Measurements from ENCODE around the gene PNKP.
A peak's percentile ranks its signal among the peaks of the same experiment; 100 is the strongest.

PNKP gene

DNA sequence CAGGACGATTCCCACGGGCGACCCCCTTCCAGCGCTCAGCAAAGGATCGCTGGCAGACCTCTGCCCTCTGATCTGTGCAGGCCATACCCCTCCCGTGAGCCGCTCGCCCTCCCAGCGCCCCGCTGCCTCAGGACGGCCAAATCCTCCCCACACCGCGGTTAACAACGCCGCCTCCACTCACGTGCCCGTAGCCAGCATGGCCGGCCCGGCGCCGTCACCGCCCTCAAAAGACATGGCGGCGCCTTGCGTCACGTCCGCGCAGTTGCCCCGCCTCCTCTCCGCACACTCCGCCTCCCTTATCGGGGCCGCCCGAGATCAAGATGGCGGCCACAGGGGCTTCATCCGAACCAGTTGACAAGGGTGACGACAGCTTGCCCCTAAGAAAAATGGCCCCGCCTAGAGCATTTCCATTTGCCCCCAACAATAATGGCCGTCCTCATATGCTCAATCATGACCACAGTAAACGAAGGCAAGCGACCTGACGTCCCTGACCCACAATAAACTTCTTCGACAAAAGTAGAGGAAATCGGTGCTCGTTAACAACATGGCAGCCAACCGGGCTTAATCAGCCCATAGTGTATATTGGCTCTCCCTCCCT lies 9.1 kb upstream of the PNKP start:
- no peaks in the 10 kb centered on the region for H3K27me3 ChIP-seq (ENCODE audit: control insufficient read depth in 1 of 2, insufficient read depth in 2 of 2, low read length in 2 of 2)
- peaks cover 10 to 32% of the 10 kb centered on the region in 2 donors for H3K36me3 ChIP-seq (ENCODE audit: control insufficient read depth in 1 of 2, insufficient read depth in 2 of 2, low read length in 2 of 2)
- peak overlapping the region; percentile 95 to 100 for H3K9ac ChIP-seq (ENCODE audit: low read depth in 1 of 2, low read length in 2 of 2)
- peaks cover 26 to 28% of the 10 kb centered on the region in 2 donors for H3K4me1 ChIP-seq (ENCODE audit: control insufficient read depth in 1 of 2, insufficient read depth in 2 of 2, low read length in 2 of 2)
- no peaks in the 10 kb centered on the region for H3K9me3 ChIP-seq (ENCODE audit: control insufficient read depth in 1 of 2, low read length in 2 of 2)
- peak overlapping the region; percentile 95 to 99 for H3K4me3 ChIP-seq (ENCODE audit: low read depth in 1 of 2, low read length in 2 of 2)
- peak overlapping the region; percentile 98 for H3K27ac ChIP-seq (ENCODE audit: low read depth, low read length)

GRCh38 chr19:49875857-49876421 lies 8.6 kb upstream of the PNKP start:
- Histone ChIP-seq H3K9me3 (ENCODE audit: control insufficient read depth in 1 of 2, low read length in 2 of 2) (no peaks in the 10 kb centered on the region), H3K36me3 (ENCODE audit: control insufficient read depth in 1 of 2, insufficient read depth in 2 of 2, low read length in 2 of 2) (peaks cover 8 to 26% of the 10 kb centered on the region in 2 donors), H3K27ac (ENCODE audit: low read depth, low read length) (peak overlapping the region; percentile 98), H3K4me3 (ENCODE audit: low read depth in 1 of 2, low read length in 2 of 2) (peak overlapping the region; percentile 95 to 99), H3K27me3 (ENCODE audit: control insufficient read depth in 1 of 2, insufficient read depth in 2 of 2, low read length in 2 of 2) (no peaks in the 10 kb centered on the region), H3K4me1 (ENCODE audit: control insufficient read depth in 1 of 2, insufficient read depth in 2 of 2, low read length in 2 of 2) (peaks cover 27 to 31% of the 10 kb centered on the region in 2 donors), H3K9ac (ENCODE audit: low read depth in 1 of 2, low read length in 2 of 2) (peak overlapping the region; percentile 95 to 100)

DNA sequence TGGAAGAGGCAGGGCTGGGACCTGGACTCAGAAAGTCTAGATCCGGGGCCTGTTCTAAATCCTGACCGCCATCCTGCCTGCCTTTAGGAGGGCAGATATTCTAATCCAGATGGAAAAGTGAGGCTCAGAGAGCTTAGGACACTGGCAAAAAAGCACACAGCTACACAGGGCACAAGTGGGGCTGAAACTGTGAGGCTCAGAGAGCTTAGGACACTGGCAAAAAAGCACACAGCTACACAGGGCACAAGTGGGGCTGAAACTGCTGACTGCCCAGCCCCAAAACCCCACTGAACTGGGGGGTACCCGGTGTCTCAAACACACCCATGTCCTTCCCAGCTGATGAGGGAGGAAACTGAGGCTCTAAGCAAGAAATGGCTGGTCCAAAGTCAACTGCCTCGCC lies 7.8 kb upstream of the PNKP start:
- Histone ChIP-seq H3K4me3 (ENCODE audit: low read depth in 1 of 2, low read length in 2 of 2) (peak overlapping the region; percentile 95 to 99), H3K4me1 (ENCODE audit: control insufficient read depth in 1 of 2, insufficient read depth in 2 of 2, low read length in 2 of 2) (peaks cover 31 to 36% of the 10 kb centered on the region in 2 donors), H3K27me3 (ENCODE audit: control insufficient read depth in 1 of 2, insufficient read depth in 2 of 2, low read length in 2 of 2) (no peaks in the 10 kb centered on the region), H3K9me3 (ENCODE audit: control insufficient read depth in 1 of 2, low read length in 2 of 2) (no peaks in the 10 kb centered on the region), H3K36me3 (ENCODE audit: control insufficient read depth in 1 of 2, insufficient read depth in 2 of 2, low read length in 2 of 2) (peaks cover 2 to 18% of the 10 kb centered on the region in 2 donors), H3K9ac (ENCODE audit: low read depth in 1 of 2, low read length in 2 of 2) (peak overlapping the region; percentile 95 to 100), H3K27ac (ENCODE audit: low read depth, low read length) (no peak overlapping the region)

DNA sequence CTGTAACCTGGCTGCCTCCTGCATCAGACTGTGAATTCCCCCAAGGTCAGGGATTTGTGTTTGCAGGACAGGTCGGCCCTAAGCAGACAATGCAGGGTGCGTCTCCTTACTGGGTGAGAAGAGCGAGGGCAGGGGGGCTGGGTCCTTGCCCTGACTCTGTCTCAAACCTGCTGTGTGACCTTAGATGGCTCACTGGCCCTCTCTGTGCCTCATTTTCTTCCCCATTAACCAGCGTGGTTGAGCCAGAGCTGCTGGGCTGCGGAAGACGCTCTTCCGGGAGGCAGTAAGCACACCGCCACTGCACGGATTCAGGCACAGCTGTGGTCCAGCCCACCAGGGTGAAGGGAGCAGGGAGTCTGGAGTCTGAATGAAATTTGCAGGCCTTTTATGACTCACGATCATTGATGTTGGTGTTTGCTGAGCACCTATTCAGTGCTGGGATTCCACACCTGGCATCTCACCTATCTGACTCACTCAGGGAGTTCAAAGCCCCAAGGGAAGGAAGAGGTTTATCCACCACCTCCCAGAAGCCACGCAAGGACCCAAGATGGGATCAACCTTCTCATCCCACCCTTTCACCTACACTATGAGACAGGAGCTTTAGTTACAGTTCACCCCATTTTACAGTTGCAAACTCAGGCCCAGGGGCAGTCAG lies 7.3 kb upstream of the PNKP start:
- Histone ChIP-seq H3K36me3 (ENCODE audit: control insufficient read depth in 1 of 2, insufficient read depth in 2 of 2, low read length in 2 of 2) (peaks cover 0 to 15% of the 10 kb centered on the region in 2 donors), H3K27ac (ENCODE audit: low read depth, low read length) (no peak overlapping the region), H3K9ac (ENCODE audit: low read depth in 1 of 2, low read length in 2 of 2) (peak overlapping the region in 1 of 2 donors; percentile 95), H3K4me3 (ENCODE audit: low read depth in 1 of 2, low read length in 2 of 2) (no peak overlapping the region), H3K27me3 (ENCODE audit: control insufficient read depth in 1 of 2, insufficient read depth in 2 of 2, low read length in 2 of 2) (no peaks in the 10 kb centered on the region), H3K9me3 (ENCODE audit: control insufficient read depth in 1 of 2, low read length in 2 of 2) (no peaks in the 10 kb centered on the region), H3K4me1 (ENCODE audit: control insufficient read depth in 1 of 2, insufficient read depth in 2 of 2, low read length in 2 of 2) (peaks cover 31 to 37% of the 10 kb centered on the region in 2 donors)

- Histone ChIP-seq H3K4me1 (ENCODE audit: control insufficient read depth in 1 of 2, insufficient read depth in 2 of 2, low read length in 2 of 2) (peaks cover 31 to 39% of the 10 kb centered on the region in 2 donors), H3K27ac (ENCODE audit: low read depth, low read length) (no peak overlapping the region), H3K36me3 (ENCODE audit: control insufficient read depth in 1 of 2, insufficient read depth in 2 of 2, low read length in 2 of 2) (peaks cover 0 to 10% of the 10 kb centered on the region in 2 donors), H3K9ac (ENCODE audit: low read depth in 1 of 2, low read length in 2 of 2) (no peak overlapping the region), H3K4me3 (ENCODE audit: low read depth in 1 of 2, low read length in 2 of 2) (no peak overlapping the region), H3K27me3 (ENCODE audit: control insufficient read depth in 1 of 2, insufficient read depth in 2 of 2, low read length in 2 of 2) (no peaks in the 10 kb centered on the region), H3K9me3 (ENCODE audit: control insufficient read depth in 1 of 2, low read length in 2 of 2) (no peaks in the 10 kb centered on the region)
Observed at GRCh38 chr19:49873834-49874233, 6.5 kb upstream of the PNKP start.

DNA sequence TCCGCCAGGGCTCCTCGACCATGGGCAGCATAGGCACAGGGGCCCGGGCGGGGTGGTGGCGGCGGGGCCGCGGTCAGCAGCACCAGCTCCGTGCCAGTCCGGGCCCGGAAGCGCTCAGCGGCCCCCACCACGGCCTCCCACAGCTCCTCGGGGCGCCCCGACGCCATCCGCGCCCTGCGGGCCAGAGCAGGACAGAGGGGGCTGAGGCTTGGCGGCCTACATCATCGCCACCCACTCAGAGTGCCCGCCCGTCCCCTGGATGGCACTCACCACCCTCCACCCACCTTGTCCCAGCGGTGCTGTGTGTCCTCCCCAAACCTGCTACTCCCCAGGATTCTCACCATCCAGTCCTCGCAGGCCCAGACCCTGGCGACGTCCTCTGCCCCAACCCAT lies 5.7 kb upstream of the PNKP start:
- Histone ChIP-seq H3K9ac (ENCODE audit: low read depth in 1 of 2, low read length in 2 of 2) (no peak overlapping the region), H3K4me3 (ENCODE audit: low read depth in 1 of 2, low read length in 2 of 2) (no peak overlapping the region), H3K9me3 (ENCODE audit: control insufficient read depth in 1 of 2, low read length in 2 of 2) (no peaks in the 10 kb centered on the region), H3K27ac (ENCODE audit: low read depth, low read length) (no peak overlapping the region), H3K36me3 (ENCODE audit: control insufficient read depth in 1 of 2, insufficient read depth in 2 of 2, low read length in 2 of 2) (peaks cover 0 to 5% of the 10 kb centered on the region in 2 donors), H3K27me3 (ENCODE audit: control insufficient read depth in 1 of 2, insufficient read depth in 2 of 2, low read length in 2 of 2) (no peaks in the 10 kb centered on the region), H3K4me1 (ENCODE audit: control insufficient read depth in 1 of 2, insufficient read depth in 2 of 2, low read length in 2 of 2) (peaks cover 24 to 39% of the 10 kb centered on the region in 2 donors)

DNA sequence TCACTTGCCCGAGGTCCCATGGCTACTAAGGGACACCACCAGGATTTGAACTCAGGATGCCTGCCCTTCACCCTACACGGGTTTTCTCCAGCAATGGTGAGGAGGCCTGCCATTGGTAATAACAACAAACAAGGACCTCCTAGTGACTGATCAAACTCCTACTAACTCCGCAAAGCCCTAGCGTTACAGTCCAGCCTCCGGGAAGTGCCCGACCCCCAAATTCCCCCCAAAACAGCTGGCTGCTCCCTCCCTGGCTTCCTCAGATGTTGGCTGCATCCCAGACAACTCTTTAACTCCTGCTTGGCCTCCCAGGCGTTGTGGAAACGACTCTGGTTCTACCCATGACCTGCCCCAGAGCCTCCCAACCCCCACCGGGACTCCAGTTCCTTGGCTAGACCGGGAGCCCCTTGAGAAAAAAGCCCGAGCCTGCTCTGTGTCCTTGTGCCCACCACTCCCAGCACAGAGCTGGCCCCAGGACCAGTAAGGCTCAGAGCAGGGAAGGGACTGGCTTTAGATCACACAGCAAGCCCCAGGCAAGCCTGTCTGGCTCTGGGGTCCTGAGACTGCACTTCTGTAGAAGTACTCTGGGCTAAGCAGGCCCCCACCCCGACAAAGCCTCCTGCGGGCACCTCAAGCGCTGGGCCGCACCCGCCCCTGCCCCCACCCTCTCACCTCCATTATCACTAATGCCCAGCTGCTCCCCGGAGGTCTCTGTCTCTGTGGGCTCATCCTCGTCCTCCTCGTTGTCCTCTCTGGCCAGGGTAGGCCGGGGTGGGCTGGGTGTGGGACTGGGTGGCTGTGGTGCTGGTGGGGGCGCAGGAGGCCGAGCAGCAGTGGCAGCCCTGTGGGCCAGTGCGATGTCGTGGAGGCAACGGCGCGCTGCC lies 5.1 kb upstream of the PNKP start:
- H3K4me1 ChIP-seq (ENCODE audit: control insufficient read depth in 1 of 2, insufficient read depth in 2 of 2, low read length in 2 of 2) = peaks cover 23 to 37% of the 10 kb centered on the region in 2 donors
- no peaks in the 10 kb centered on the region for H3K9me3 ChIP-seq (ENCODE audit: control insufficient read depth in 1 of 2, low read length in 2 of 2)
- no peak overlapping the region for H3K4me3 ChIP-seq (ENCODE audit: low read depth in 1 of 2, low read length in 2 of 2)
- H3K27ac ChIP-seq (ENCODE audit: low read depth, low read length) = no peak overlapping the region
- peaks cover 0 to 5% of the 10 kb centered on the region in 2 donors for H3K36me3 ChIP-seq (ENCODE audit: control insufficient read depth in 1 of 2, insufficient read depth in 2 of 2, low read length in 2 of 2)
- H3K9ac ChIP-seq (ENCODE audit: low read depth in 1 of 2, low read length in 2 of 2) = no peak overlapping the region
- no peaks in the 10 kb centered on the region for H3K27me3 ChIP-seq (ENCODE audit: control insufficient read depth in 1 of 2, insufficient read depth in 2 of 2, low read length in 2 of 2)

GRCh38 chr19:49871349-49871985 lies 4.1 kb upstream of the PNKP start:
- H3K9ac ChIP-seq (ENCODE audit: low read depth in 1 of 2, low read length in 2 of 2) = no peak overlapping the region
- H3K4me1 ChIP-seq (ENCODE audit: control insufficient read depth in 1 of 2, insufficient read depth in 2 of 2, low read length in 2 of 2) = peaks cover 26 to 40% of the 10 kb centered on the region in 2 donors
- H3K27me3 ChIP-seq (ENCODE audit: control insufficient read depth in 1 of 2, insufficient read depth in 2 of 2, low read length in 2 of 2) = no peaks in the 10 kb centered on the region
- H3K27ac ChIP-seq (ENCODE audit: low read depth, low read length) = no peak overlapping the region
- H3K36me3 ChIP-seq (ENCODE audit: control insufficient read depth in 1 of 2, insufficient read depth in 2 of 2, low read length in 2 of 2) = peaks cover 0 to 5% of the 10 kb centered on the region in 2 donors
- H3K4me3 ChIP-seq (ENCODE audit: low read depth in 1 of 2, low read length in 2 of 2) = no peak overlapping the region
- no peaks in the 10 kb centered on the region for H3K9me3 ChIP-seq (ENCODE audit: control insufficient read depth in 1 of 2, low read length in 2 of 2)

GRCh38 chr19:49870309-49870901 lies 3.0 kb upstream of the PNKP start:
- Histone ChIP-seq H3K4me3 (ENCODE audit: low read depth in 1 of 2, low read length in 2 of 2) (peak overlapping the region; percentile 86 to 92), H3K27ac (ENCODE audit: low read depth, low read length) (peak overlapping the region; percentile 95), H3K9me3 (ENCODE audit: control insufficient read depth in 1 of 2, low read length in 2 of 2) (no peaks in the 10 kb centered on the region), H3K27me3 (ENCODE audit: control insufficient read depth in 1 of 2, insufficient read depth in 2 of 2, low read length in 2 of 2) (no peaks in the 10 kb centered on the region), H3K36me3 (ENCODE audit: control insufficient read depth in 1 of 2, insufficient read depth in 2 of 2, low read length in 2 of 2) (peaks cover 0 to 5% of the 10 kb centered on the region in 2 donors), H3K4me1 (ENCODE audit: control insufficient read depth in 1 of 2, insufficient read depth in 2 of 2, low read length in 2 of 2) (peaks cover 33 to 43% of the 10 kb centered on the region in 2 donors), H3K9ac (ENCODE audit: low read depth in 1 of 2, low read length in 2 of 2) (peak overlapping the region; percentile 89 to 98)

All from duodenal mucosa (tissue), 2 donors.